H1 (cell line): ENCODE data around the gene CAPN13. TPM values are rescaled to one million over a fixed set of nuclear protein-coding genes. Genes with fewer than 3 reads are reported as not detected.
"Not testable (repeated sequence)": the region's sequence is repeated elsewhere in the genome, so short reads cannot be mapped to it uniquely, and the experiment has no call there.

Source experiments
- CTCF ChIA-PET: fragments of 300-600 bp; sonication (Branson Sonifier 250); formaldehyde crosslinking; loops from one replicate; lab custom pipeline; 2021; ENCODE audit not compliant: partially characterized antibody; lab: Charles Lee
- POLR2A ChIA-PET: fragments of 300-600 bp; sonication (Branson Sonifier 250); formaldehyde crosslinking; loops from one replicate; lab custom pipeline; 2021; ENCODE audit warnings: inconsistent platforms; ENCODE audit not compliant: partially characterized antibody; lab: Charles Lee
- DNase-seq, 2 experiments: peaks; one replicate each; pipeline versions ENCODE4 v3.0.0 to v3.0.0-alpha.2; 2010 to 2022; ENCODE audit warnings: low spot score in 2 of 2, low read depth in 1 of 2, mixed read lengths in 1 of 2
- FAIRE-seq: peaks from 2 replicates; lab custom pipeline; 2011; peaks lifted over from hg19 to GRCh38; lab: Jason Lieb, UNC
- H2AFZ ChIP-seq: 2 replicates; pipeline ENCODE4 v1.8.1; 2012; ENCODE audit warnings: low read length, inconsistent platforms
- H2AK5ac ChIP-seq: 2 replicates; pipeline ENCODE4 v1.6.1; 2013; ENCODE audit warnings: low read depth, low read length
- H2BK120ac ChIP-seq: replicated peaks from 2 replicates; pipeline ENCODE3; 2013; ENCODE audit warnings: low read depth, low read length, inconsistent platforms
- H2BK12ac ChIP-seq: 2 replicates; pipeline ENCODE4 v1.6.1; 2013; ENCODE audit warnings: low read depth, low read length
- H2BK15ac ChIP-seq: 2 replicates; pipeline ENCODE4 v1.6.1; 2013; ENCODE audit warnings: low read length
- H2BK20ac ChIP-seq: 2 replicates; pipeline ENCODE4 v1.6.1; 2013; ENCODE audit warnings: low read length
- H2BK5ac ChIP-seq: 2 replicates; pipeline ENCODE4 v1.6.1; 2013; ENCODE audit warnings: low read depth, low read length
- H3K14ac ChIP-seq: 2 replicates; pipeline ENCODE4 v1.6.1; 2013; ENCODE audit warnings: inconsistent platforms; ENCODE audit not compliant: insufficient read length
- H3K18ac ChIP-seq: 2 replicates; pipeline ENCODE4 v1.6.1; 2013; ENCODE audit warnings: low read length; ENCODE audit errors: extremely low read depth
- H3K23ac ChIP-seq: 2 replicates; pipeline ENCODE4 v1.6.1; 2013; ENCODE audit warnings: inconsistent platforms; ENCODE audit not compliant: insufficient read length
- H3K23me2 ChIP-seq: 2 replicates; pipeline ENCODE4 v1.6.1; 2013; ENCODE audit warnings: low read depth, low read length
- H3K27ac ChIP-seq: 2 replicates; pipeline ENCODE4 v1.6.1; 2011; ENCODE audit warnings: low read depth, low read length, inconsistent platforms
- H3K27me3 ChIP-seq, 4 experiments: replicated peaks in 1 of 4; 1 replicate in 1 of 4; 2 replicates in 3 of 4; pipeline versions ENCODE4 v1.6.1 to v1.8.1; 2011 to 2013; ENCODE audit warnings: low read length in 3 of 4, mild to moderate bottlenecking in 3 of 4, inconsistent platforms in 2 of 4, mixed read lengths in 2 of 4, moderate library complexity in 1 of 4; ENCODE audit not compliant: control insufficient read depth in 3 of 4, insufficient read depth in 3 of 4; ENCODE audit errors: extremely low read depth in 1 of 4
- H3K36me3 ChIP-seq, 4 experiments: 2 replicates each; pipeline versions ENCODE4 v1.6.1 to v1.8.1; 2011 to 2013; ENCODE audit warnings: mild to moderate bottlenecking in 4 of 4, low read length in 3 of 4, moderate library complexity in 2 of 4, control low read depth in 1 of 4, inconsistent platforms in 1 of 4; ENCODE audit not compliant: insufficient read depth in 4 of 4, control insufficient read depth in 2 of 4
- H3K4ac ChIP-seq: replicated peaks from 2 replicates; pipeline ENCODE3; 2013; ENCODE audit warnings: low read length, low read depth, mixed read lengths, inconsistent platforms; ENCODE audit not compliant: insufficient read length
- H3K4me1 ChIP-seq, 4 experiments: replicated peaks in 1 of 4; 1 replicate in 1 of 4; 2 replicates in 3 of 4; pipeline versions ENCODE4 v1.6.1 to v1.8.1; 2011 to 2013; ENCODE audit warnings: low read length in 3 of 4, inconsistent platforms in 2 of 4, mixed read lengths in 1 of 4; ENCODE audit not compliant: insufficient read depth in 4 of 4, control insufficient read depth in 3 of 4
- H3K4me2 ChIP-seq, 2 experiments: 2 replicates each; pipeline versions ENCODE4 v1.6.1 to v1.8.1; 2011 to 2013; ENCODE audit warnings: low read depth in 2 of 2, low read length in 2 of 2, control low read depth in 1 of 2, inconsistent platforms in 1 of 2, mild to moderate bottlenecking in 1 of 2; ENCODE audit not compliant: insufficient read depth in 1 of 2
- H3K4me3 ChIP-seq, 4 experiments: fragments of 200-600, 300-600 bp in 1 of 4; sonication (generic), shearing (Covaris generic), sonication (Bioruptor Twin) in 1 of 4; 2 replicates each; pipeline versions ENCODE4 v1.5.1 to v1.8.1; 2011 to 2016; ENCODE audit warnings: low read length in 4 of 4, low read depth in 3 of 4, control low read depth in 2 of 4, inconsistent platforms in 2 of 4, mild to moderate bottlenecking in 2 of 4, mixed read lengths in 1 of 4, moderate library complexity in 1 of 4; ENCODE audit not compliant: insufficient read depth in 2 of 4; ENCODE audit errors: extremely low read depth in 1 of 4
- H3K56ac ChIP-seq: replicated peaks from 2 replicates; pipeline ENCODE3; 2013; ENCODE audit warnings: low read depth, mild to moderate bottlenecking, mixed read lengths, low read length, inconsistent platforms; ENCODE audit not compliant: insufficient read length
- H3K79me1 ChIP-seq: 2 replicates; pipeline ENCODE4 v1.6.1; 2013; ENCODE audit warnings: low read depth, low read length, control low read depth
- H3K79me2 ChIP-seq, 2 experiments: 2 replicates each; pipeline versions ENCODE4 v1.6.1 to v1.8.1; 2012 to 2013; ENCODE audit warnings: low read length in 2 of 2, mild to moderate bottlenecking in 2 of 2, inconsistent platforms in 1 of 2; ENCODE audit not compliant: insufficient read depth in 2 of 2, control insufficient read depth in 1 of 2
- H3K9ac ChIP-seq, 4 experiments: replicated peaks in 1 of 4; 1 replicate in 1 of 4; 2 replicates in 3 of 4; pipeline versions ENCODE4 v1.6.1 to v1.8.1; 2011 to 2013; ENCODE audit warnings: low read depth in 3 of 4, low read length in 3 of 4, control low read depth in 2 of 4, mild to moderate bottlenecking in 2 of 4, moderate library complexity in 2 of 4, inconsistent platforms in 1 of 4; ENCODE audit errors: extremely low read depth in 1 of 4
- H3K9me3 ChIP-seq, 2 experiments: 2 replicates each; pipeline versions ENCODE4 v1.6.1 to v1.8.1; 2012 to 2013; ENCODE audit warnings: mild to moderate bottlenecking in 2 of 2, moderate library complexity in 2 of 2, control low read depth in 1 of 2, inconsistent platforms in 1 of 2, low read depth in 1 of 2, low read length in 1 of 2, mixed read lengths in 1 of 2; ENCODE audit not compliant: insufficient read depth in 2 of 2
- H4K20me1 ChIP-seq, 2 experiments: replicated peaks in 1 of 2; 2 replicates each; pipeline versions ENCODE3 to v1.8.1; 2011 to 2013; ENCODE audit warnings: inconsistent platforms in 2 of 2, low read length in 2 of 2, mild to moderate bottlenecking in 1 of 2; ENCODE audit not compliant: insufficient read depth in 2 of 2, control insufficient read depth in 1 of 2
- H4K5ac ChIP-seq: 2 replicates; pipeline ENCODE4 v1.6.1; 2013; ENCODE audit warnings: low read length, low read depth, mixed read lengths, inconsistent platforms; ENCODE audit not compliant: insufficient read length
- H4K8ac ChIP-seq: 2 replicates; pipeline ENCODE4 v1.8.0; 2013; ENCODE audit warnings: mild to moderate bottlenecking, moderate library complexity, low read length, inconsistent platforms; ENCODE audit not compliant: insufficient read depth; ENCODE audit errors: extremely low read depth
- H4K91ac ChIP-seq: replicated peaks from 2 replicates; pipeline ENCODE3; 2013; ENCODE audit warnings: low read length, mixed read lengths, inconsistent platforms; ENCODE audit not compliant: insufficient read length
- RAD21 ChIP-seq, 2 experiments: IDR thresholded peaks in 1 of 2; conservative IDR thresholded peaks in 1 of 2; 2 replicates each; pipeline ENCODE4 v1.6.1; 2011; ENCODE audit warnings: low read depth in 2 of 2, low read length in 2 of 2, improper control_type of control experiment in 1 of 2, inconsistent platforms in 1 of 2, mild to moderate bottlenecking in 1 of 2, moderate library complexity in 1 of 2
- WGBS, 2 experiments: shearing (Covaris generic) in 1 of 2; methylation state at CpG; one replicate each; pipeline versions ENCODE4 v1.1.6 to v1.1.7; 2013 to 2015; ENCODE audit warnings: low lambda C conversion rate in 2 of 2, mixed read lengths in 2 of 2, inconsistent platforms in 1 of 2, low coverage in 1 of 2, missing lambda C conversion rate in 1 of 2; ENCODE audit not compliant: insufficient replicate concordance in 2 of 2, insufficient coverage in 1 of 2, insufficient read length in 1 of 2; ENCODE audit errors: extremely low coverage in 1 of 2, missing lambda C conversion rate in 1 of 2; 5-methylcytosine and 5-hydroxymethylcytosine counted together
- polyA plus RNA-seq, 7 experiments: library from polyadenylated mRNA; depleted of rRNA in 3 of 7; stranded (reverse) in 5 of 7; unstranded in 2 of 7; fragments of >200 nt in 5 of 7; fragments of 200-250 nt in 2 of 7; gene quantifications; 1 replicate in 5 of 7; 2 replicates in 1 of 7; 4 replicates in 1 of 7; pipeline versions ENCODE4 v1.2.1 to v1.2.3, GENCODE V29; 2011 to 2013; ENCODE audit warnings: missing spikeins in 2 of 7, mixed read lengths in 2 of 7
- total RNA-seq: library from RNA; stranded (reverse); fragmentation: NEBNext Ultra II Directional; extraction: Animal tissue kit (Norgen Biotek cat#: 25700); gene quantifications from 2 replicates; pipeline ENCODE4 v1.2.1, GENCODE V29; 2021
- TF ChIP-seq, protein P1 (sequence below), 3 experiments: IDR thresholded peaks; 1 replicate in 2 of 3; 2 replicates in 1 of 3; pipeline versions ENCODE4 v1.5.1 to v1.6.1; 2011; ENCODE audit warnings: low read length in 3 of 3, mild to moderate bottlenecking in 3 of 3, inconsistent platforms in 2 of 3, low read depth in 1 of 3, moderate library complexity in 1 of 3; ENCODE audit not compliant: insufficient read depth in 1 of 3; ENCODE audit errors: control extremely low read depth in 1 of 3

Gene CAPN13
- total and polyA plus RNA-seq, 2 of the 8 experiments (the other 6 are each of a cell fraction or from before 2014, with no cell fraction given) = 2.4 TPM

DNA sequence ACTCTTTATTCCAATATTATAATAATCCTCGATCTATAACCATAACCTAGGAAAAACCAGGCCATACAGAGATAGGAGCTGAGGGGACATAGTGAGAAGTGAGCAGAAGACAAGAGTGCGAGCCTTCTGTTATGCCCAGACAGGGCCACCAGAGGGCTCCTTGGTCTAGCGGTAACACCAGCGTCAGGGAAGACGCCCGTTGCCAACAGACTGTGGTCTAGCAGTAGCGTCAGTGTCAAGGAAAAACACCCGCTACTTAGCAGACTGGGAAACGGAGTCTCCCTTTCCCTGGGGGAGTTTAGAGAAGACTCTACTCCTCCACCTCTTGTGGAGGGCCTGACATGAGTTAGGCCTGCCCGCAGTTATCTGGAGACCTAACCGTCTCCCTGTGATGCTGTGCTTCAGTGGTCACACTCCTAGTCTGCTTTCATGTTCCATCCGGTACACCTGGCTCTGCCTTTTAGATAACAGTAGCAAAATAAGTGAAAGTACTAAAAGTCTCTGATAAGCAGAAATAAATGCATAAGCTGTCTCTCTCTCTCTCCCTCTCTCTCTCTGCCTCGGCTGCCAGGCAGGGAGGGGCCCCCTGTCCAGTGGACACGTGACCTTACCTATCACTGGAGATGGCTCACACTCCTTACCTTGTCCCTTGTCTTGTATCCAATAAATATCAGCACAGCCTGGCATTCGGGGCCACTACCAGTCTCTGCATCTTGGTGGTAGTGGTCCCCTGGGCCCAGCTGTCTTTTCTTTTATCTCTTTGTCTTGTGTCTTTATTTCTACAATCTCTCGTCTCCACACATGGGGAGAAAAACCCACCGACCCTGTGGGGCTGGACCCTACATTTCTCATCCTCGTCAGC, 109.8 kb downstream of the CAPN13 start:
- not testable (repeated sequence) for H4K5ac ChIP-seq, H3K27ac ChIP-seq, H3K23ac ChIP-seq, H3K4ac ChIP-seq, H2BK12ac ChIP-seq, H2BK120ac ChIP-seq, H3K14ac ChIP-seq, H3K79me2 ChIP-seq, H4K8ac ChIP-seq, H2BK5ac ChIP-seq
- peak in 1 of 2 experiments; percentile 55 for DNase-seq
- CTCF ChIA-PET = interaction anchor here (0.7 to 13.9 kb wide), 10 partner anchors 10 to 533 kb away, joined by 3 to 217 read pairs (median 4); no protein-coding TSS in a partner anchor
- H3K9me3 ChIP-seq = peaks cover 17 to 25% of the 10 kb centered on the region in 2 experiments; a peak in 3 of 4 replicates
- peak; percentile 48 to 49; a peak in 3 of 4 replicates for TF ChIP-seq RAD21 (IDR thresholded peaks at IDR 0.05 in 1 of 2, conservative IDR thresholded peaks at IDR 0.05 in 1 of 2; ENCODE audit: low read depth in 2 of 2, low read length in 2 of 2)
- TF ChIP-seq, protein P1, sequence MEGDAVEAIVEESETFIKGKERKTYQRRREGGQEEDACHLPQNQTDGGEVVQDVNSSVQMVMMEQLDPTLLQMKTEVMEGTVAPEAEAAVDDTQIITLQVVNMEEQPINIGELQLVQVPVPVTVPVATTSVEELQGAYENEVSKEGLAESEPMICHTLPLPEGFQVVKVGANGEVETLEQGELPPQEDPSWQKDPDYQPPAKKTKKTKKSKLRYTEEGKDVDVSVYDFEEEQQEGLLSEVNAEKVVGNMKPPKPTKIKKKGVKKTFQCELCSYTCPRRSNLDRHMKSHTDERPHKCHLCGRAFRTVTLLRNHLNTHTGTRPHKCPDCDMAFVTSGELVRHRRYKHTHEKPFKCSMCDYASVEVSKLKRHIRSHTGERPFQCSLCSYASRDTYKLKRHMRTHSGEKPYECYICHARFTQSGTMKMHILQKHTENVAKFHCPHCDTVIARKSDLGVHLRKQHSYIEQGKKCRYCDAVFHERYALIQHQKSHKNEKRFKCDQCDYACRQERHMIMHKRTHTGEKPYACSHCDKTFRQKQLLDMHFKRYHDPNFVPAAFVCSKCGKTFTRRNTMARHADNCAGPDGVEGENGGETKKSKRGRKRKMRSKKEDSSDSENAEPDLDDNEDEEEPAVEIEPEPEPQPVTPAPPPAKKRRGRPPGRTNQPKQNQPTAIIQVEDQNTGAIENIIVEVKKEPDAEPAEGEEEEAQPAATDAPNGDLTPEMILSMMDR (IDR thresholded peaks at IDR 0.05; ENCODE audit: control extremely low read depth in 1 of 3, insufficient read depth in 1 of 3, low read depth in 1 of 3, low read length in 3 of 3) = peak; percentile 45 to 52 (median 51)
- TF ChIP-seq, all 59 proteins: peak for 2; not testable (repeated sequence) for 57
- H3K56ac ChIP-seq, H3K27me3 ChIP-seq, H3K4me3 ChIP-seq, H3K9ac ChIP-seq, H3K4me2 ChIP-seq, H2BK15ac ChIP-seq, H2BK20ac ChIP-seq, H2AFZ ChIP-seq, H3K18ac ChIP-seq, FAIRE-seq, H3K23me2 ChIP-seq, H3K36me3 ChIP-seq, H3K4me1 ChIP-seq, H3K79me1 ChIP-seq, H4K20me1 ChIP-seq, POLR2A ChIA-PET, H4K91ac ChIP-seq, H2AK5ac ChIP-seq: not testable (repeated sequence)
- 87% methylated on average over 18 of the region's 18 CpGs; no CpG with 5 or more reads in 1 of the 2 experiments for WGBS, 2 experiments
